Stomach (tissue), 4 donors: Measurements from ENCODE around the gene ANKS1A.

Experiments used
- CTCF ChIP-seq, 7 experiments: fragments of 450-650 bp in 4 of 7; fragments of 200-600 bp in 3 of 7; sonication (generic) in 3 of 7; IDR thresholded peaks; one replicate each; pipeline ENCODE4 v1.5.1; 2016 to 2019; ENCODE audit warnings: antibody characterized with exemption in 7 of 7, control low read depth in 2 of 7, mild to moderate bottlenecking in 1 of 7
- EP300 ChIP-seq: sonication (generic); formaldehyde crosslinking; IDR thresholded peaks from one replicate; pipeline ENCODE4 v1.6.1; 2017; ENCODE audit warnings: antibody characterized with exemption
- POLR2A ChIP-seq, 4 donors: fragments of 450-650 bp; IDR thresholded peaks; one replicate each; pipeline ENCODE4 v1.6.1; 2016; ENCODE audit warnings: antibody characterized with exemption in 4 of 4, control low read depth in 2 of 4, mild to moderate bottlenecking in 1 of 4, moderate library complexity in 1 of 4

DNA sequence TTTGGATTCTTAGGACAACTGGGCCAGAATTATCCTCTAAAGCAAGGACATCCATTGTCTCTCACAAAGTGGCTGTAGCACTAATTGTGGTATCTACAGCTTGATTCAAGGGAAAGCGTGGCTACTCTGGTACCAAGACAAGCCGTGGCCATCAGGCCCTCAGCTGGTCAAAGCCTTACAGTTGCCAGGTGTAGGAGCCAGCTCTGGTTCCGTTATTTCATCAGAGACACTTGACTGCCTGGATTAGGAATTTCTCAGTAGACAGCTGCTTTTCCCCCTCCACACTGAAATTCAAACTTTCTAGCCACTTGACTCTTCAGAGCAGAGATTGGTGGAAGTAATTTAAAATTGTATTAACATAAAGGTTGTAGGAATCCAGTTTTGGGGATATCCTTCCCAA lies 104.2 kb downstream of the ANKS1A start:
- TF ChIP-seq CTCF (IDR thresholded peaks at IDR 0.05) (no peak), POLR2A (IDR thresholded peaks at IDR 0.05) (no peak), EP300 (no peak)
